SK-N-SH (cell line): ENCODE results near the gene SH3D19. TPM values are rescaled to one million over a fixed set of nuclear protein-coding genes. Genes with fewer than 3 reads are reported as not detected.

Source experiments
- CTCF ChIA-PET: fragments of 300-600, 350-600 bp; formaldehyde crosslinking; extraction: SDS; loops from one replicate; lab custom pipeline; 2021; lab: Yijun Ruan, JAX
- POLR2A ChIA-PET: fragments of 350-600 bp; sonication (Branson Sonifier 250); formaldehyde crosslinking; extraction: SDS; loops from one replicate; lab custom pipeline; 2020; ENCODE audit warnings: antibody characterized with exemption, inconsistent platforms; lab: Yijun Ruan, JAX
- DNase-seq: peaks from one replicate; pipeline ENCODE4 v3.0.0; 2012
- H2AFZ ChIP-seq: fragments of 200-600 bp; sonication (generic); 2 replicates; pipeline ENCODE4 v1.8.1; 2016; ENCODE audit warnings: antibody characterized with exemption, mild to moderate bottlenecking, low read depth
- H3F3A ChIP-seq: fragments of 200-600 bp; sonication (generic); replicated peaks from 2 replicates; pipeline ENCODE3; 2016; ENCODE audit warnings: antibody characterized with exemption, mild to moderate bottlenecking; ENCODE audit not compliant: insufficient read depth
- H3K27ac ChIP-seq, 2 experiments: fragments of 200-500 bp in 1 of 2; fragments of 200-600 bp in 1 of 2; sonication (Bioruptor generic) in 1 of 2; sonication (generic), shearing (Covaris generic) in 1 of 2; 2 replicates each; pipeline versions ENCODE4 v1.5.1 to v1.6.1; 2014 to 2016; ENCODE audit warnings: low read depth in 2 of 2, inconsistent platforms in 1 of 2, low read length in 1 of 2, mild to moderate bottlenecking in 1 of 2, mixed read lengths in 1 of 2
- H3K27me3 ChIP-seq: fragments of 200-600 bp; sonication (generic), shearing (Covaris generic); 2 replicates; pipeline ENCODE4 v1.6.1; 2016; ENCODE audit warnings: mixed run types; ENCODE audit not compliant: insufficient read depth
- H3K36me3 ChIP-seq, 2 experiments: fragments of 200-500 bp in 1 of 2; fragments of 200-600 bp in 1 of 2; sonication (Bioruptor generic) in 1 of 2; sonication (generic) in 1 of 2; replicated peaks in 1 of 2; 2 replicates each; pipeline versions ENCODE3 to v1.5.1; 2014 to 2016; ENCODE audit warnings: low read length in 1 of 2, mild to moderate bottlenecking in 1 of 2; ENCODE audit not compliant: insufficient read depth in 2 of 2, control insufficient read depth in 1 of 2
- H3K4me1 ChIP-seq, 2 experiments: fragments of 200-500 bp in 1 of 2; fragments of 200-600 bp in 1 of 2; sonication (Bioruptor generic) in 1 of 2; sonication (generic), shearing (Covaris generic) in 1 of 2; 2 replicates each; pipeline versions ENCODE4 v1.5.1 to v1.6.1; 2014 to 2016; ENCODE audit warnings: low read depth in 1 of 2, low read length in 1 of 2, mixed run types in 1 of 2; ENCODE audit not compliant: insufficient read depth in 2 of 2, control insufficient read depth in 1 of 2
- H3K4me2 ChIP-seq: fragments of 200-600 bp; sonication (generic), shearing (Covaris generic); 2 replicates; pipeline ENCODE4 v1.6.1; 2017; ENCODE audit warnings: mixed run types
- H3K4me3 ChIP-seq, 2 experiments: fragments of 200-500 bp in 1 of 2; fragments of 200-600 bp in 1 of 2; sonication (Bioruptor generic) in 1 of 2; sonication (generic), shearing (Covaris generic) in 1 of 2; 2 replicates each; pipeline versions ENCODE4 v1.5.1 to v1.8.1; 2014 to 2016; ENCODE audit warnings: low read depth in 2 of 2, inconsistent platforms in 1 of 2, low read length in 1 of 2, mild to moderate bottlenecking in 1 of 2, mixed read lengths in 1 of 2, moderate library complexity in 1 of 2
- H3K79me2 ChIP-seq: fragments of 200-600 bp; sonication (generic); 2 replicates; pipeline ENCODE4 v1.8.1; 2017; ENCODE audit warnings: mild to moderate bottlenecking; ENCODE audit not compliant: insufficient read depth
- H3K9ac ChIP-seq: fragments of 200-600 bp; sonication (generic); 2 replicates; pipeline ENCODE4 v1.6.1; 2017; ENCODE audit warnings: mixed run types
- H3K9me2 ChIP-seq: fragments of 200-600 bp; sonication (generic); 2 replicates; pipeline ENCODE4 v1.6.1; 2017; ENCODE audit warnings: mixed run types
- H3K9me3 ChIP-seq: fragments of 200-600 bp; sonication (generic); 2 replicates; pipeline ENCODE4 v1.6.1; 2017; ENCODE audit warnings: mixed run types, mild to moderate bottlenecking, moderate library complexity
- H4K20me1 ChIP-seq: fragments of 200-600 bp; sonication (generic); 2 replicates; pipeline ENCODE4 v1.6.1; 2017; ENCODE audit warnings: mild to moderate bottlenecking, mixed run types; ENCODE audit not compliant: insufficient read depth
- CHD2 ChIP-seq: fragments of 150-350 bp; IDR thresholded peaks from 2 replicates; pipeline ENCODE4 v1.6.1; 2018; ENCODE audit warnings: low read length; ENCODE audit not compliant: partially characterized antibody
- ELF1 ChIP-seq: IDR thresholded peaks from 2 replicates; pipeline ENCODE4 v1.4.0; 2012
- EP300 ChIP-seq, 2 experiments: IDR thresholded peaks; 2 replicates each; pipeline versions ENCODE4 v1.4.0 to v1.6.1; 2012; ENCODE audit warnings: borderline replicate concordance in 1 of 2, low read depth in 1 of 2, low read length in 1 of 2
- EZH2phosphoT487 ChIP-seq: fragments of 200-600 bp; sonication (generic); IDR thresholded peaks from 2 replicates; pipeline ENCODE4 v1.6.1; 2017; ENCODE audit warnings: low read depth, mixed run types, mild to moderate bottlenecking, antibody characterized with exemption, moderate library complexity, borderline replicate concordance
- FOSL2 ChIP-seq: IDR thresholded peaks from 2 replicates; pipeline ENCODE4 v1.4.0; 2012; ENCODE audit warnings: low read depth, mild to moderate bottlenecking, moderate library complexity, borderline replicate concordance
- FOXJ3 ChIP-seq: sonication (generic); formaldehyde crosslinking; IDR thresholded peaks from 2 replicates; pipeline ENCODE4 v1.5.1; 2020; ENCODE audit warnings: mild to moderate bottlenecking, missing genetic modification reagents
- FOXM1 ChIP-seq: IDR thresholded peaks from 2 replicates; pipeline ENCODE4 v1.4.0; 2012; ENCODE audit warnings: low read depth, mild to moderate bottlenecking
- JUND ChIP-seq: IDR thresholded peaks from 2 replicates; pipeline ENCODE4 v1.4.0; 2012
- MXI1 ChIP-seq: IDR thresholded peaks from 2 replicates; pipeline ENCODE4 v1.6.1; 2012; ENCODE audit warnings: mild to moderate bottlenecking, low read depth, low read length, improper control_type of control experiment
- NFIC ChIP-seq: IDR thresholded peaks from 2 replicates; pipeline ENCODE4 v1.4.0; 2012; ENCODE audit warnings: borderline replicate concordance
- NRF1 ChIP-seq: IDR thresholded peaks from 2 replicates; pipeline ENCODE4 v1.6.1; 2012; ENCODE audit warnings: low read depth, mild to moderate bottlenecking, low read length
- POLR2AphosphoS5 ChIP-seq: IDR thresholded peaks from 2 replicates; pipeline ENCODE4 v1.6.1; 2012; ENCODE audit warnings: low read depth, low read length
- RFX5 ChIP-seq: IDR thresholded peaks from 2 replicates; pipeline ENCODE4 v1.6.1; 2012; ENCODE audit warnings: mild to moderate bottlenecking, improper control_type of control experiment, low read length
- RXRA ChIP-seq: IDR thresholded peaks from 2 replicates; pipeline ENCODE4 v1.4.0; 2012; ENCODE audit warnings: low read depth, mild to moderate bottlenecking, borderline replicate concordance
- TAF1 ChIP-seq: IDR thresholded peaks from 2 replicates; pipeline ENCODE4 v1.6.1; 2012; ENCODE audit warnings: low read depth, mild to moderate bottlenecking, low read length, moderate library complexity, borderline replicate concordance
- TEAD4 ChIP-seq: IDR thresholded peaks from 2 replicates; pipeline ENCODE4 v1.4.0; 2012; ENCODE audit warnings: mild to moderate bottlenecking, borderline replicate concordance; ENCODE audit not compliant: insufficient read depth
- YY1 ChIP-seq: IDR thresholded peaks from 2 replicates; pipeline ENCODE4 v1.4.0; 2012; ENCODE audit warnings: low read depth, mild to moderate bottlenecking
- WGBS: methylation state at CpG from one replicate; pipeline ENCODE4 v1.1.6; 2017; ENCODE audit warnings: low lambda C conversion rate; 5-methylcytosine and 5-hydroxymethylcytosine counted together
- polyA plus RNA-seq, 3 experiments: library from polyadenylated mRNA; depleted of rRNA; stranded (reverse); fragments of >200 nt; gene quantifications; 2 replicates each; pipeline ENCODE4 v1.2.3, GENCODE V29; 2012
- TF ChIP-seq, protein P1 (sequence below): fragments of 200-600 bp; sonication (generic); IDR thresholded peaks from 2 replicates; pipeline ENCODE4 v1.6.1; 2017; ENCODE audit warnings: antibody characterized with exemption, mild to moderate bottlenecking, moderate library complexity
- TF ChIP-seq, protein P2 (sequence below): fragments of 150-350 bp; IDR thresholded peaks from 2 replicates; pipeline ENCODE4 v1.6.1; 2017; ENCODE audit warnings: antibody characterized with exemption, low read length, low read depth, borderline replicate concordance

Gene SH3D19
- polyA plus RNA-seq, 1 of the 3 experiments (the other 2 are of a cell fraction) = 7.1 TPM

- H3K36me3 ChIP-seq = peaks cover 0 to 13% of the 10 kb centered on the region in 2 experiments
- no peak overlapping the region for H3K27ac ChIP-seq
- TF ChIP-seq FOXM1 = no peak
- no peak for TF ChIP-seq ELF1
- no peak for TF ChIP-seq FOSL2
- TF ChIP-seq TAF1 = no peak
- TF ChIP-seq MXI1 = no peak
- no peak for TF ChIP-seq TEAD4
- TF ChIP-seq, protein P1, sequence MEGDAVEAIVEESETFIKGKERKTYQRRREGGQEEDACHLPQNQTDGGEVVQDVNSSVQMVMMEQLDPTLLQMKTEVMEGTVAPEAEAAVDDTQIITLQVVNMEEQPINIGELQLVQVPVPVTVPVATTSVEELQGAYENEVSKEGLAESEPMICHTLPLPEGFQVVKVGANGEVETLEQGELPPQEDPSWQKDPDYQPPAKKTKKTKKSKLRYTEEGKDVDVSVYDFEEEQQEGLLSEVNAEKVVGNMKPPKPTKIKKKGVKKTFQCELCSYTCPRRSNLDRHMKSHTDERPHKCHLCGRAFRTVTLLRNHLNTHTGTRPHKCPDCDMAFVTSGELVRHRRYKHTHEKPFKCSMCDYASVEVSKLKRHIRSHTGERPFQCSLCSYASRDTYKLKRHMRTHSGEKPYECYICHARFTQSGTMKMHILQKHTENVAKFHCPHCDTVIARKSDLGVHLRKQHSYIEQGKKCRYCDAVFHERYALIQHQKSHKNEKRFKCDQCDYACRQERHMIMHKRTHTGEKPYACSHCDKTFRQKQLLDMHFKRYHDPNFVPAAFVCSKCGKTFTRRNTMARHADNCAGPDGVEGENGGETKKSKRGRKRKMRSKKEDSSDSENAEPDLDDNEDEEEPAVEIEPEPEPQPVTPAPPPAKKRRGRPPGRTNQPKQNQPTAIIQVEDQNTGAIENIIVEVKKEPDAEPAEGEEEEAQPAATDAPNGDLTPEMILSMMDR = no peak
- no peak for TF ChIP-seq RFX5
- no peak for TF ChIP-seq FOXJ3 (CRISPR knock-in tag)
- no peak for TF ChIP-seq RXRA
- TF ChIP-seq YY1 = no peak
- no peak for TF ChIP-seq EP300 (IDR thresholded peaks at IDR 0.05; ENCODE audit: borderline replicate concordance in 1 of 2, low read depth in 1 of 2, low read length in 1 of 2)
- TF ChIP-seq NRF1 = no peak
- TF ChIP-seq POLR2AphosphoS5 = no peak
- no peak for TF ChIP-seq NFIC
- TF ChIP-seq JUND = no peak
- no peak for TF ChIP-seq CHD2
- TF ChIP-seq, protein P2, sequence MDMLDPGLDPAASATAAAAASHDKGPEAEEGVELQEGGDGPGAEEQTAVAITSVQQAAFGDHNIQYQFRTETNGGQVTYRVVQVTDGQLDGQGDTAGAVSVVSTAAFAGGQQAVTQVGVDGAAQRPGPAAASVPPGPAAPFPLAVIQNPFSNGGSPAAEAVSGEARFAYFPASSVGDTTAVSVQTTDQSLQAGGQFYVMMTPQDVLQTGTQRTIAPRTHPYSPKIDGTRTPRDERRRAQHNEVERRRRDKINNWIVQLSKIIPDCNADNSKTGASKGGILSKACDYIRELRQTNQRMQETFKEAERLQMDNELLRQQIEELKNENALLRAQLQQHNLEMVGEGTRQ = no peak
- TF ChIP-seq EZH2phosphoT487 = no peak
- ChIA-PET CTCF (no interaction called here), POLR2A (no interaction called here)
- H4K20me1 ChIP-seq = no peaks in the 10 kb centered on the region
- H3K9me2 ChIP-seq = no peaks in the 10 kb centered on the region
- H3K4me1 ChIP-seq = peaks cover 0 to 8% of the 10 kb centered on the region in 2 experiments; a peak in 2 of 4 replicates
- 100% methylated on average over 1 of the region's 1 CpG for WGBS
- H3K4me3 ChIP-seq = no peak overlapping the region
- H2AFZ ChIP-seq = no peak overlapping the region
- H3K27me3 ChIP-seq = no peaks in the 10 kb centered on the region
- no peak for DNase-seq
- H3K9ac ChIP-seq = no peak overlapping the region
- H3K79me2 ChIP-seq = peaks cover 4% of the 10 kb centered on the region; the same call in 1 of the 2 replicates
- no peaks in the 10 kb centered on the region for H3K9me3 ChIP-seq
- H3F3A ChIP-seq = no peaks in the 10 kb centered on the region
- no peak overlapping the region for H3K4me2 ChIP-seq
These were observed 110.1 kb downstream of the SH3D19 start for GRCh38 chr4:151215295-151215694.
